GM23338 (cell line): ENCODE data around the gene NECTIN2. TPM values are rescaled to one million over a fixed set of nuclear protein-coding genes. Genes with fewer than 3 reads are reported as not detected.

Experiments
- ATAC-seq: fragments of 200-7000 bp; cut with Tn5 transposase; 3 replicates; pipeline ENCODE4 v1.9.1; 2020
- DNase-seq: peaks from one replicate; pipeline ENCODE4 v3.0.0-alpha.2; 2015; ENCODE audit warnings: low spot score
- H2AFZ ChIP-seq: fragments of 200-600 bp; sonication (generic); 2 replicates; pipeline ENCODE4 v1.8.0; 2016; ENCODE audit warnings: antibody characterized with exemption, mild to moderate bottlenecking, moderate library complexity
- H3F3A ChIP-seq: fragments of 200-600 bp; sonication (generic); replicated peaks from 2 replicates; pipeline ENCODE4 v1.8.0; 2017; ENCODE audit warnings: antibody characterized with exemption, mixed run types, low read depth
- H3K27ac ChIP-seq: fragments of 200-600 bp; sonication (generic); 2 replicates; pipeline ENCODE4 v1.6.1; 2016; ENCODE audit warnings: low read depth
- H3K27me3 ChIP-seq: fragments of 200-600 bp; sonication (generic); 2 replicates; pipeline ENCODE4 v1.8.0; 2016; ENCODE audit warnings: mild to moderate bottlenecking, mixed run types, moderate library complexity; ENCODE audit not compliant: insufficient read depth
- H3K36me3 ChIP-seq: fragments of 200-600 bp; sonication (generic); 2 replicates; pipeline ENCODE4 v1.8.0; 2016; ENCODE audit warnings: mild to moderate bottlenecking; ENCODE audit not compliant: insufficient read depth
- H3K4me1 ChIP-seq: fragments of 200-600 bp; sonication (generic); 2 replicates; pipeline ENCODE4 v1.8.0; 2016; ENCODE audit warnings: mild to moderate bottlenecking, moderate library complexity; ENCODE audit not compliant: insufficient read depth
- H3K4me2 ChIP-seq: fragments of 200-600 bp; sonication (generic); 2 replicates; pipeline ENCODE4 v1.7.1; 2017; ENCODE audit warnings: mixed run types
- H3K4me3 ChIP-seq: fragments of 200-600 bp; sonication (generic); 2 replicates; pipeline ENCODE4 v1.6.1; 2016; ENCODE audit warnings: mixed run types
- H3K79me2 ChIP-seq: fragments of 200-600 bp; sonication (generic); replicated peaks from 2 replicates; pipeline ENCODE4 v1.8.0; 2017; ENCODE audit warnings: mild to moderate bottlenecking; ENCODE audit not compliant: insufficient read depth
- H3K9me2 ChIP-seq: fragments of 200-600 bp; sonication (generic); 2 replicates; pipeline ENCODE4 v1.8.0; 2017; ENCODE audit not compliant: insufficient read depth
- H4K20me1 ChIP-seq: fragments of 200-600 bp; sonication (generic); replicated peaks from 2 replicates; pipeline ENCODE4 v1.8.0; 2017; ENCODE audit warnings: mild to moderate bottlenecking; ENCODE audit not compliant: insufficient read depth
- H3K27ac Mint-ChIP-seq: 2 replicates; pipeline ENCODE4 v1.8.0; 2020; ENCODE audit warnings: inconsistent platforms, mild to moderate bottlenecking, moderate library complexity, mixed read lengths
- H3K27me3 Mint-ChIP-seq: 3 replicates; pipeline ENCODE4 v1.8.0; 2022; ENCODE audit warnings: low read depth, mild to moderate bottlenecking, moderate library complexity, mixed read lengths, inconsistent platforms; ENCODE audit not compliant: insufficient read depth, poor library complexity
- H3K36me3 Mint-ChIP-seq: 3 replicates; pipeline ENCODE4 v1.8.0; 2021; ENCODE audit warnings: low read depth, mild to moderate bottlenecking, inconsistent platforms, moderate library complexity, mixed read lengths
- H3K4me1 Mint-ChIP-seq: 3 replicates; pipeline ENCODE4 v1.8.0; 2020; ENCODE audit warnings: mild to moderate bottlenecking, inconsistent platforms, mixed read lengths
- H3K4me3 Mint-ChIP-seq: 3 replicates; pipeline ENCODE4 v1.8.0; 2021; ENCODE audit warnings: moderate library complexity, mild to moderate bottlenecking, inconsistent platforms, mixed read lengths
- H3K9me3 Mint-ChIP-seq: 3 replicates; pipeline ENCODE4 v1.8.0; 2020; ENCODE audit warnings: moderate library complexity, mild to moderate bottlenecking, inconsistent platforms, mixed read lengths
- CREB1 ChIP-seq: fragments of 250-450 bp; sonication (Bioruptor Pico); IDR thresholded peaks from 2 replicates; pipeline ENCODE4 v1.5.0; 2020; ENCODE audit warnings: low read depth, mild to moderate bottlenecking, moderate library complexity
- CTCF ChIP-seq, 2 experiments: fragments of 200-600 bp in 1 of 2; sonication (generic) in 1 of 2; conservative IDR thresholded peaks; 2 replicates each; pipeline versions ENCODE4 v1.5.1 to v1.6.1; 2016 to 2017; ENCODE audit warnings: antibody characterized with exemption in 2 of 2, low read depth in 2 of 2, mild to moderate bottlenecking in 2 of 2, moderate library complexity in 1 of 2
- ETS1 ChIP-seq: IDR thresholded peaks from 2 replicates; pipeline ENCODE4 v1.6.1; 2016; ENCODE audit warnings: antibody characterized with exemption
- EZH2 ChIP-seq: fragments of 200-600 bp; sonication (generic); IDR thresholded peaks from one replicate; pipeline ENCODE4 v1.8.0; 2017; ENCODE audit warnings: antibody characterized with exemption, mild to moderate bottlenecking, low read depth; ENCODE audit not compliant: unreplicated experiment
- EZH2phosphoT487 ChIP-seq: fragments of 200-600 bp; sonication (generic); IDR thresholded peaks from one replicate; pipeline ENCODE4 v1.8.1; 2018; ENCODE audit warnings: antibody characterized with exemption; ENCODE audit not compliant: unreplicated experiment
- JUNB ChIP-seq: IDR thresholded peaks from one replicate; pipeline ENCODE4 v1.6.1; 2016; ENCODE audit warnings: antibody characterized with exemption; ENCODE audit not compliant: unreplicated experiment
- NANOG ChIP-seq: IDR thresholded peaks from 2 replicates; pipeline ENCODE4 v1.6.1; 2016; ENCODE audit warnings: antibody characterized with exemption, borderline replicate concordance
- POLR2AphosphoS5 ChIP-seq: IDR thresholded peaks from 2 replicates; pipeline ENCODE4 v1.6.1; 2016; ENCODE audit warnings: antibody characterized with exemption, low read depth
- REST ChIP-seq: IDR thresholded peaks from one replicate; pipeline ENCODE4 v1.6.1; 2018; ENCODE audit warnings: antibody characterized with exemption; ENCODE audit not compliant: unreplicated experiment
- STAT1 ChIP-seq: IDR thresholded peaks from one replicate; pipeline ENCODE4 v1.6.1; 2016; ENCODE audit warnings: antibody characterized with exemption; ENCODE audit not compliant: unreplicated experiment
- ZNF114 ChIP-seq: fragments of 250-450 bp; sonication (Bioruptor Pico); IDR thresholded peaks from 2 replicates; pipeline ENCODE4 v1.5.0; 2020; ENCODE audit warnings: mild to moderate bottlenecking, moderate library complexity
- ZNF331 ChIP-seq: fragments of 250-450 bp; sonication (Bioruptor Pico); IDR thresholded peaks from 2 replicates; pipeline ENCODE4 v1.5.0; 2020; ENCODE audit warnings: low read depth, mild to moderate bottlenecking, moderate library complexity
- ZNF462 ChIP-seq: fragments of 250-450 bp; sonication (Bioruptor Pico); IDR thresholded peaks from 2 replicates; pipeline ENCODE4 v1.5.0; 2020; ENCODE audit warnings: mild to moderate bottlenecking, moderate library complexity
- polyA plus RNA-seq: library from polyadenylated mRNA; unstranded; fragments of >200 nt; fragmentation: Nextera tagmentation; extraction: Ambion mirVana; gene quantifications from 2 replicates; pipeline ENCODE4 v1.2.1, GENCODE V29; 2016
- total RNA-seq: library from RNA; depleted of rRNA; stranded (reverse); fragments of >200 nt; shearing (Covaris generic); gene quantifications from 2 replicates; pipeline ENCODE4 v1.2.3, GENCODE V29; 2014

NECTIN2 gene
- total and polyA plus RNA-seq, 2 experiments from 2014 or later = 109 to 230 TPM

- no peaks in the 10 kb centered on the region for H3K9me2 ChIP-seq
- peaks cover 18% of the 10 kb centered on the region for H3K36me3 Mint-ChIP-seq
- H3K27me3 ChIP-seq = no peaks in the 10 kb centered on the region
- TF ChIP-seq ZNF114 (CRISPR knock-in tag) (no peak), EZH2 (no peak), CREB1 (CRISPR knock-in tag) (no peak), REST (no peak), ETS1 (no peak), CTCF (conservative IDR thresholded peaks at IDR 0.05; ENCODE audit: low read depth in 2 of 2) (no peak), NANOG (no peak), JUNB (no peak), STAT1 (no peak), ZNF462 (CRISPR knock-in tag) (no peak), EZH2phosphoT487 (no peak), ZNF331 (no peak), POLR2AphosphoS5 (no peak)
- no peak overlapping the region for H3K27ac ChIP-seq
- H3K4me2 ChIP-seq = no peak overlapping the region
- H3K9me3 Mint-ChIP-seq = no peaks in the 10 kb centered on the region
- no peak overlapping the region; the same call in 2 of the 3 replicates for H3K4me3 Mint-ChIP-seq
- H3K36me3 ChIP-seq = peaks cover 6% of the 10 kb centered on the region
- no peaks in the 10 kb centered on the region for H4K20me1 ChIP-seq
- peaks cover 37% of the 10 kb centered on the region for H3K4me1 Mint-ChIP-seq
- H3F3A ChIP-seq = peaks cover 14% of the 10 kb centered on the region
- H3K27me3 Mint-ChIP-seq = peaks cover 19% of the 10 kb centered on the region
- H2AFZ ChIP-seq = no peak overlapping the region
- DNase-seq = no peak
- no peak for ATAC-seq
- peaks cover 22% of the 10 kb centered on the region for H3K4me1 ChIP-seq
- H3K27ac Mint-ChIP-seq = no peak overlapping the region; the same call in none of the 2 replicates
- no peak overlapping the region for H3K4me3 ChIP-seq
- peaks cover 2% of the 10 kb centered on the region; the same call in 1 of the 2 replicates for H3K79me2 ChIP-seq
Measured at GRCh38 chr19:44912854-44913253, 66.8 kb downstream of the NECTIN2 start.
